Measurements from ENCODE around the gene VASP.

VASP gene

GRCh38 chr19:45531349-45531748 is 24.1 kb downstream of the VASP start:
- no peak overlapping the region for H3K4me3 Mint-ChIP-seq
- ATAC-seq (replicated peaks; ENCODE audit: extremely low read depth, poor library complexity, severe bottlenecking) = no peak
- peaks cover 6% of the 10 kb centered on the region for H3K36me3 Mint-ChIP-seq (ENCODE audit: insufficient read depth)
- no peaks in the 10 kb centered on the region for H3K27me3 Mint-ChIP-seq
- H3K27ac Mint-ChIP-seq (ENCODE audit: low read depth) = no peak overlapping the region
- DNase-seq (ENCODE audit: low spot score in 2 of 2) = no peak
- no peaks in the 10 kb centered on the region for H3K9me3 Mint-ChIP-seq
- H3K4me1 Mint-ChIP-seq = peaks cover 10% of the 10 kb centered on the region

DNA sequence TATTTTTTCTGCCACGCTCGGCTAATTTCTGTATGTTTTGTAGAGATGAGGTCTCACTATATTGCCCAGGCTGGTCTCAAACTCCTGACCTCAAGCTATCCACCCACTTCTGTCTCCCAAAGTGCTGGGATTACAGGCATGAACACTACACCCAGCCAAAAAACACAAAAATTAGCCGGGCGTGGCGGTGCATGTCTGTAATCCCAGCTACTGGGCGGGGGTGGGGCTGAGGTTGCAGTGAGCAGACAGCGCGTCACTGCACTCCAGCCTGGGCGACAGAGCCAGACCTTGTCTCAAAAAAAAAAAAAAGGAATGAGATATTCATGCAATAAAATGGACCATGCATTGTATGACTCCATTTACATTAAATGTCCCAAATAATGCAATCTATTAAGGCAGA is 32.2 kb downstream of the VASP start:
- no peaks in the 10 kb centered on the region for H3K36me3 Mint-ChIP-seq (ENCODE audit: insufficient read depth)
- no peak overlapping the region for H3K27ac Mint-ChIP-seq (ENCODE audit: low read depth)
- no peak overlapping the region for H3K4me3 Mint-ChIP-seq
- no peaks in the 10 kb centered on the region for H3K9me3 Mint-ChIP-seq
- no peak for ATAC-seq (replicated peaks; ENCODE audit: extremely low read depth, poor library complexity, severe bottlenecking)
- no peaks in the 10 kb centered on the region for H3K4me1 Mint-ChIP-seq
- no peaks in the 10 kb centered on the region for H3K27me3 Mint-ChIP-seq
- DNase-seq (ENCODE audit: low spot score in 2 of 2) = no peak

DNA sequence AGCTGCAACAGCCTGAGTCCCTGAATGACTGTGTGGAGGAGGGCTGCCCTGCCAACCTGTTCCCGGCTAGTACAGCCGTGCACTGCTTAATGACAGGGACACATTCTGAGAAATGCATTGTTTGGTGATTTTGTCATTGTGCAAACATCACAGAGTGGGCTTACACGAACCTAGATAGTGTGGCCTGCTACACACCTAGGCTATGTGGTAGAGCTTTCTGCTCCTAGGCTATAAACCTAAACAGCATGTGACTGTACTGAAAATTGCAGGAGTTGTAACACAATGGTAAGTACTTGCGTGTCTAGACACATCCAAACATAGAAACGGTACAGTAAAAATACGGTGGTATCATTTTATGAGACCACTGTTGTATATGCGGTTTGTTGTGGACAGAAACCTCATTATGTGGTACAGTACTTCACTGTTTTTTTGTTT is 35.0 kb downstream of the VASP start:
- H3K9me3 Mint-ChIP-seq = no peaks in the 10 kb centered on the region
- DNase-seq (ENCODE audit: low spot score in 2 of 2) (no peak), ATAC-seq (replicated peaks; ENCODE audit: extremely low read depth, poor library complexity, severe bottlenecking) (no peak)
- H3K36me3 Mint-ChIP-seq (ENCODE audit: insufficient read depth) = no peaks in the 10 kb centered on the region
- H3K4me1 Mint-ChIP-seq = no peaks in the 10 kb centered on the region
- no peaks in the 10 kb centered on the region for H3K27me3 Mint-ChIP-seq
- no peak overlapping the region for H3K4me3 Mint-ChIP-seq
- H3K27ac Mint-ChIP-seq (ENCODE audit: low read depth) = no peak overlapping the region

DNA sequence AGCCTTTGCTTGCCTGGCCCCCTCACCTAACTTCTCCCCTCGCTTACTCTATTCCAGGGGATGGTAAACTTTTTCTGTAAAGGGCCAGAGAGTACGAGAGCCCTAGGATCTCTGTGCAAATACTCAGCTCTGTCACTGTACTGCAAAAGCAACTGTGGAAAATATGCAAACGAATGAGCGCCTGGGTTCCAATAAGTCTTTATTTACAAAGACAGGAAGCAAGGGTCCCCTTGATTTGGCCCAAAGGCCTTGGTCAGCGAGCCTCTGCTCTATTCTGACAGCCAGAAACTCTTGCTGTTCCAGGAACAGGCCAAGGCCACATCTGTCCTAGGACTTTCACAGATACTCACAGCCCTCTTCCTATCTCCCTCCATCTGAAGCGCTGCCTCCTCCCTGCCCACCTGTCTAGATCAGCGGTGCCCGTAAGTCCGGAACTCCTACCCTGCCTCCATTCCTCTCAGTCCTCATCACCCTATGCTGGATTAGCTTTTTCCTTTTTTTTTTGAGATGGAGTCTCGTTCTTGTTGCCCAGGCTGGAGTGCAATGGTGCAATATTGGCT is 40.0 kb downstream of the VASP start:
- Mint-ChIP-seq H3K9me3 (no peaks in the 10 kb centered on the region), H3K27ac (ENCODE audit: low read depth) (no peak overlapping the region), H3K4me1 (no peaks in the 10 kb centered on the region), H3K36me3 (ENCODE audit: insufficient read depth) (peaks cover 2% of the 10 kb centered on the region), H3K4me3 (no peak overlapping the region), H3K27me3 (no peaks in the 10 kb centered on the region)
- DNase-seq (ENCODE audit: low spot score in 2 of 2) = no peak
- ATAC-seq (replicated peaks; ENCODE audit: extremely low read depth, poor library complexity, severe bottlenecking) = no peak

GRCh38 chr19:45547965-45548609 is 40.8 kb downstream of the VASP start:
- no peak overlapping the region for H3K27ac Mint-ChIP-seq (ENCODE audit: low read depth)

GRCh38 chr19:45553464-45553863 is 46.2 kb downstream of the VASP start:
- Mint-ChIP-seq H3K9me3 (no peaks in the 10 kb centered on the region), H3K27ac (ENCODE audit: low read depth) (no peak overlapping the region), H3K4me1 (peaks cover 12% of the 10 kb centered on the region), H3K27me3 (no peaks in the 10 kb centered on the region), H3K4me3 (no peak overlapping the region), H3K36me3 (ENCODE audit: insufficient read depth) (peaks cover 4% of the 10 kb centered on the region)
- ATAC-seq (replicated peaks; ENCODE audit: extremely low read depth, poor library complexity, severe bottlenecking) = no peak
- DNase-seq (ENCODE audit: low spot score in 2 of 2) = no peak

More at GRCh38 chr19:45547965-45548609, 40.8 kb downstream of the VASP start:
- ATAC-seq (replicated peaks; ENCODE audit: extremely low read depth, poor library complexity, severe bottlenecking) (no peak), DNase-seq (ENCODE audit: low spot score in 2 of 2) (no peak)
- Mint-ChIP-seq H3K9me3 (no peaks in the 10 kb centered on the region), H3K36me3 (ENCODE audit: insufficient read depth) (peaks cover 2% of the 10 kb centered on the region), H3K4me1 (no peaks in the 10 kb centered on the region), H3K27me3 (no peaks in the 10 kb centered on the region), H3K4me3 (no peak overlapping the region)

- peaks cover 12% of the 10 kb centered on the region for H3K4me1 Mint-ChIP-seq
- ATAC-seq (replicated peaks; ENCODE audit: extremely low read depth, poor library complexity, severe bottlenecking) (no peak), DNase-seq (ENCODE audit: low spot score in 2 of 2) (no peak)
- H3K4me3 Mint-ChIP-seq = no peak overlapping the region
- H3K27ac Mint-ChIP-seq (ENCODE audit: low read depth) = no peak overlapping the region
- no peaks in the 10 kb centered on the region for H3K9me3 Mint-ChIP-seq
- H3K36me3 Mint-ChIP-seq (ENCODE audit: insufficient read depth) = peaks cover 6% of the 10 kb centered on the region
- no peaks in the 10 kb centered on the region for H3K27me3 Mint-ChIP-seq
Measured at GRCh38 chr19:45554481-45554880, 47.2 kb downstream of the VASP start.

DNA sequence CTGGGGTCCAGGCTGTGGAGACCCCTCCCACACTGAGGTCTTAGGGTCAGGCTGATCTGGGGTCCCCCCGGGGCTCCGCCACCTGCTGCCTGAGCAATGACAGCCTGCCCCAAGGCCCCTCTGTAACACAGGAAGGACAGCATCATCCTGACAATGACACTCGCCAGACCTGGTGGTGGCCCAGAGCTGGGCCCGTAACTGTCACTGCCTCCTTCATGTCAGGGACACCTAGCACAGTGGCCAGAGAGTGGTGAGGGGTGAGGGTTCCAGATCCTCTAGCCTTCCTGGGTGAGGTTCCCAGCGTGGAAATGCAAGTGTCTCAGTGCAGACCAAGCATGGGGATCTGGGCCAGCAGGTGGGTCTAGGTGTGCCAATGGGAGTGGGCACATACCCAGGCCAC is 49.6 kb downstream of the VASP start:
- no peak overlapping the region for H3K4me3 Mint-ChIP-seq
- DNase-seq (ENCODE audit: low spot score in 2 of 2) = no peak
- H3K27me3 Mint-ChIP-seq = no peaks in the 10 kb centered on the region
- H3K36me3 Mint-ChIP-seq (ENCODE audit: insufficient read depth) = peaks cover 3% of the 10 kb centered on the region
- peaks cover 20% of the 10 kb centered on the region for H3K4me1 Mint-ChIP-seq
- no peak overlapping the region for H3K27ac Mint-ChIP-seq (ENCODE audit: low read depth)
- H3K9me3 Mint-ChIP-seq = no peaks in the 10 kb centered on the region
- no peak for ATAC-seq (replicated peaks; ENCODE audit: extremely low read depth, poor library complexity, severe bottlenecking)

DNA sequence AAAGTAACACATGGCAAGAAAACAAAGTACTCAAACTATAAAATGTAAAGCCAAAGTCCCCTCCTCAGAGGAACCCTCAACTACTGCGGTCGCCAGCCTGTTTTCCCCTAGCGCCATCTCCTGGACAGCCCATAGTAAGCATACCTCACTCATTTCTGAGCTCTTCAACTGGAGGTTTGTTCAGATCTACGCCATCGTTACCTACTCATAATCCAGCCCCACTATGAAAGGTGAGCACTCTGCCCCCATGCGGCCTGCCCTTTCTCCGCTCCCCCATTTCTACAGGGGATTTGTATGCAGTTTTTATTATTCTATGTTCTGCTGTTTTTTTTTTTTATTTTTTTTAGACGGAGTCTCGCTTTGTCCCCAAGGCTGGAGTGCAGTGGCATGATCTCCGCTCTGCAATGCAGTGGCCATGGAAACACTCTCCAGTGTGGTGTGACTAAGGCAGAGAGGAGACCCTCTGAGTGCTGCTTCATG is 51.2 kb downstream of the VASP start:
- ATAC-seq (replicated peaks; ENCODE audit: extremely low read depth, poor library complexity, severe bottlenecking) = peak; percentile 99
- Mint-ChIP-seq H3K27ac (ENCODE audit: low read depth) (no peak overlapping the region), H3K36me3 (ENCODE audit: insufficient read depth) (peaks cover 6% of the 10 kb centered on the region), H3K4me3 (no peak overlapping the region), H3K27me3 (no peaks in the 10 kb centered on the region), H3K9me3 (no peaks in the 10 kb centered on the region), H3K4me1 (peaks cover 20% of the 10 kb centered on the region)
- peak; percentile 43 to 55 for DNase-seq (ENCODE audit: low spot score in 2 of 2)

GRCh38 chr19:45560038-45560437 is 52.8 kb downstream of the VASP start:
- no peak overlapping the region for H3K27ac Mint-ChIP-seq (ENCODE audit: low read depth)
- H3K4me1 Mint-ChIP-seq = peaks cover 20% of the 10 kb centered on the region

DNA sequence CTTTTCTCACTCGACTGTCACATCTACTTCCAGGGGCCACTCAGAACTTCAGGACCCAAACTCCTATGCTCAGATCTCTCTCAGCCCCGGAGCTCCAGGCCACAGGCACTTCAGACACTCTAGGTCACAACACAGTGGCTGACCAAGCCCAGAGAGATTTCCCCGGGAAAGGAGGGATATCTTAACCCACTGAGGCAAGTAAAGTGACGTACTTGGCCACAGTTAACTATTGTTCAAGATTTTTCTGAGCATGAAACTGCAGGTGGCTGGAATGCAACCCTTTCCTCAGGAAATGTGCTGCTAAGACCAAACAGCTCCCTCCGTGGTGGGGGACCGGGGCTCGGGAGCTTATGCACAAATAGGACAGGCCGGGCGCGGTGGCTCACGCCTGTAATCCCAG is 53.4 kb downstream of the VASP start:
- Mint-ChIP-seq H3K27ac (ENCODE audit: low read depth) (no peak overlapping the region), H3K9me3 (no peaks in the 10 kb centered on the region), H3K4me3 (no peak overlapping the region), H3K27me3 (no peaks in the 10 kb centered on the region), H3K36me3 (ENCODE audit: insufficient read depth) (peaks cover 6% of the 10 kb centered on the region), H3K4me1 (peaks cover 20% of the 10 kb centered on the region)
- ATAC-seq (replicated peaks; ENCODE audit: extremely low read depth, poor library complexity, severe bottlenecking) = no peak
- DNase-seq (ENCODE audit: low spot score in 2 of 2) = no peak

More at GRCh38 chr19:45560038-45560437, 52.8 kb downstream of the VASP start:
- Mint-ChIP-seq H3K36me3 (ENCODE audit: insufficient read depth) (peaks cover 6% of the 10 kb centered on the region), H3K27me3 (no peaks in the 10 kb centered on the region), H3K9me3 (no peaks in the 10 kb centered on the region), H3K4me3 (no peak overlapping the region)
- no peak for ATAC-seq (replicated peaks; ENCODE audit: extremely low read depth, poor library complexity, severe bottlenecking)
- no peak for DNase-seq (ENCODE audit: low spot score in 2 of 2)

- Mint-ChIP-seq H3K36me3 (ENCODE audit: insufficient read depth) (peaks cover 3% of the 10 kb centered on the region), H3K4me3 (no peak overlapping the region), H3K27ac (ENCODE audit: low read depth) (no peak overlapping the region), H3K4me1 (peaks cover 8% of the 10 kb centered on the region), H3K27me3 (no peaks in the 10 kb centered on the region), H3K9me3 (no peaks in the 10 kb centered on the region)
- ATAC-seq (replicated peaks; ENCODE audit: extremely low read depth, poor library complexity, severe bottlenecking) (no peak), DNase-seq (ENCODE audit: low spot score in 2 of 2) (no peak)
Measured at GRCh38 chr19:45564131-45564780, 57.0 kb downstream of the VASP start.

GRCh38 chr19:45567609-45568008 is 60.3 kb downstream of the VASP start:
- Mint-ChIP-seq H3K4me3 (no peak overlapping the region), H3K27ac (ENCODE audit: low read depth) (no peak overlapping the region), H3K4me1 (peaks cover 6% of the 10 kb centered on the region), H3K27me3 (no peaks in the 10 kb centered on the region), H3K36me3 (ENCODE audit: insufficient read depth) (peaks cover 2% of the 10 kb centered on the region), H3K9me3 (no peaks in the 10 kb centered on the region)
- ATAC-seq (replicated peaks; ENCODE audit: extremely low read depth, poor library complexity, severe bottlenecking) (no peak), DNase-seq (ENCODE audit: low spot score in 2 of 2) (no peak)
